Panc1 (cell line): ENCODE data around the gene WAS. TPM values are rescaled to one million over a fixed set of nuclear protein-coding genes. Genes with fewer than 3 reads are reported as not detected.

ENCODE experiments used
- ATAC-seq: fragments of 200-7000 bp; cut with Tn5 transposase; 2 replicates; pipeline ENCODE4 v1.9.1; 2020; ENCODE audit warnings: mild to moderate bottlenecking, moderate library complexity
- BruUV-seq: library from RNA; stranded (reverse); fragments of 400-500 nt; replicated peaks from 2 replicates; lab custom pipeline; 2021; lab: Mats Ljungman, UMichigan
- CTCF ChIA-PET: fragments of 300-600 bp; sonication (Branson Sonifier 250); formaldehyde crosslinking; loops from one replicate; lab custom pipeline; 2022; ENCODE audit warnings: antibody characterized with exemption; lab: Charles Lee
- POLR2A ChIA-PET: fragments of 300-600 bp; sonication (Branson Sonifier 250); formaldehyde crosslinking; loops from one replicate; lab custom pipeline; 2022; ENCODE audit warnings: antibody characterized with exemption; lab: Charles Lee
- DNase-seq: peaks from one replicate; pipeline ENCODE4 v3.0.0-alpha.2; 2010; ENCODE audit warnings: low read depth, low spot score
- H3K27ac ChIP-seq: 2 replicates; pipeline ENCODE4 v1.5.1; 2011; ENCODE audit warnings: mild to moderate bottlenecking, low read length, inconsistent platforms
- H3K27me3 ChIP-seq: fragments of 200-500 bp; sonication (Bioruptor generic); 2 replicates; pipeline ENCODE4 v1.6.0; 2014; ENCODE audit warnings: low read length, inconsistent platforms; ENCODE audit not compliant: control insufficient read depth, insufficient read depth
- H3K36me3 ChIP-seq: fragments of 200-500 bp; sonication (Bioruptor generic); 2 replicates; pipeline ENCODE4 v1.5.1; 2014; ENCODE audit warnings: inconsistent platforms, mild to moderate bottlenecking, low read length, moderate library complexity; ENCODE audit not compliant: control insufficient read depth, insufficient read depth
- H3K4me1 ChIP-seq: 2 replicates; pipeline ENCODE4 v1.5.1; 2011; ENCODE audit warnings: inconsistent platforms, mild to moderate bottlenecking, low read length, moderate library complexity; ENCODE audit not compliant: control insufficient read depth, insufficient read depth
- H3K4me3 ChIP-seq, 2 experiments: 2 replicates each; pipeline ENCODE4 v1.5.1; 2011 to 2012; ENCODE audit warnings: low read depth in 2 of 2, low read length in 2 of 2, mild to moderate bottlenecking in 2 of 2, inconsistent platforms in 1 of 2, moderate library complexity in 1 of 2
- H3K9me3 ChIP-seq: fragments of 200-500 bp; sonication (Bioruptor generic); 2 replicates; pipeline ENCODE4 v1.5.1; 2014; ENCODE audit warnings: low read depth, mild to moderate bottlenecking, inconsistent platforms, low read length, moderate library complexity; ENCODE audit not compliant: control insufficient read depth, insufficient read depth
- CTCF ChIP-seq: fragments of 450-650 bp; IDR thresholded peaks from 2 replicates; pipeline ENCODE4 v1.5.1; 2017; ENCODE audit warnings: mild to moderate bottlenecking
- POLR2AphosphoS5 ChIP-seq: IDR thresholded peaks from 2 replicates; pipeline ENCODE4 v1.6.1; 2012; ENCODE audit warnings: mild to moderate bottlenecking, low read depth, low read length, moderate library complexity
- SIN3A ChIP-seq: IDR thresholded peaks from 2 replicates; pipeline ENCODE4 v1.6.1; 2012; ENCODE audit warnings: low read depth, mild to moderate bottlenecking, low read length, moderate library complexity, borderline replicate concordance; ENCODE audit not compliant: insufficient read depth
- TCF7L2 ChIP-seq: IDR thresholded peaks from 2 replicates; pipeline ENCODE4 v1.6.1; 2011; ENCODE audit warnings: mild to moderate bottlenecking, low read depth, low read length, inconsistent platforms
- in situ Hi-C: cut with HindIII; loops from 2 replicates; pipeline ENCODE4 v1.10.0; 2016; ENCODE audit warnings: low sequenced_read_pairs, low pct_unique_long_range_greater_than_20kb
- intact Hi-C: fragments of 100-400 bp; cut with micrococcal nuclease; formaldehyde crosslinking; loops from one replicate; pipeline ENCODE4 v1.10.0; 2022; ENCODE audit not compliant: unreplicated experiment
- total RNA-seq: library from RNA; stranded (reverse); gene quantifications from one replicate; pipeline ENCODE4 v1.2.1, GENCODE V29; 2021; ENCODE audit not compliant: unreplicated experiment
- TF ChIP-seq, protein P1 (sequence below), 2 experiments: IDR thresholded peaks; 2 replicates each; pipeline ENCODE4 v1.6.1; 2011 to 2012; ENCODE audit warnings: low read depth in 2 of 2, control low read depth in 1 of 2, low read length in 1 of 2, mild to moderate bottlenecking in 1 of 2, moderate library complexity in 1 of 2; ENCODE audit not compliant: insufficient read depth in 1 of 2

The WAS gene
- total RNA-seq, 1 experiment from 2014 or later, result 0.82 TPM

DNA sequence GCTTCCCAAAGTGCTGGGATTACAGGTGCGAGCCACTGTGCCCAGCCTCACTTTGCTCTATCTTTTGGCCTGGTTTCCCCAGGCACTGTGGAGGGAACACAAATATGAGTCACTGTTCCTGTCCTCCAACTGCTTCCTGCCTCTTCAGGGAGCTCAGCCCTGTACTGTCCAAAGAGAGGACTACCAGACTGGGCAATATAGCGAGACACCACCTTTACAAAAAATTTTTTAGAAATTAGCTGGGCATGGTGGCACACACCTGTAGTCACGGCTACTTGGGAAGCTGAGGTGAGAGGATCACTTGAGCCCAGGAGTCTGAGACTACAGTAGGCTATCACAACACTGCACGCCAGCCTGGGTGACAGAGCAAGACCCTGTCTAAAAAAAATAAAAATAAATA lies 16.9 kb upstream of the WAS start:
- H3K27ac ChIP-seq, result no peak overlapping the region
- ATAC-seq (no peak; the same call in 1 of the 2 replicates), DNase-seq (no peak)
- no peaks in the 10 kb centered on the region for H3K9me3 ChIP-seq
- H3K4me1 ChIP-seq, result no peaks in the 10 kb centered on the region
- H3K36me3 ChIP-seq, result no peaks in the 10 kb centered on the region
- no peaks in the 10 kb centered on the region for H3K27me3 ChIP-seq
- no peak overlapping the region for H3K4me3 ChIP-seq
- intact Hi-C loops, result no loop called here
- in situ Hi-C loops, result no loop called here
- POLR2A ChIA-PET, result no interaction called here
- CTCF ChIA-PET, result no interaction called here
- TF ChIP-seq, protein P1, sequence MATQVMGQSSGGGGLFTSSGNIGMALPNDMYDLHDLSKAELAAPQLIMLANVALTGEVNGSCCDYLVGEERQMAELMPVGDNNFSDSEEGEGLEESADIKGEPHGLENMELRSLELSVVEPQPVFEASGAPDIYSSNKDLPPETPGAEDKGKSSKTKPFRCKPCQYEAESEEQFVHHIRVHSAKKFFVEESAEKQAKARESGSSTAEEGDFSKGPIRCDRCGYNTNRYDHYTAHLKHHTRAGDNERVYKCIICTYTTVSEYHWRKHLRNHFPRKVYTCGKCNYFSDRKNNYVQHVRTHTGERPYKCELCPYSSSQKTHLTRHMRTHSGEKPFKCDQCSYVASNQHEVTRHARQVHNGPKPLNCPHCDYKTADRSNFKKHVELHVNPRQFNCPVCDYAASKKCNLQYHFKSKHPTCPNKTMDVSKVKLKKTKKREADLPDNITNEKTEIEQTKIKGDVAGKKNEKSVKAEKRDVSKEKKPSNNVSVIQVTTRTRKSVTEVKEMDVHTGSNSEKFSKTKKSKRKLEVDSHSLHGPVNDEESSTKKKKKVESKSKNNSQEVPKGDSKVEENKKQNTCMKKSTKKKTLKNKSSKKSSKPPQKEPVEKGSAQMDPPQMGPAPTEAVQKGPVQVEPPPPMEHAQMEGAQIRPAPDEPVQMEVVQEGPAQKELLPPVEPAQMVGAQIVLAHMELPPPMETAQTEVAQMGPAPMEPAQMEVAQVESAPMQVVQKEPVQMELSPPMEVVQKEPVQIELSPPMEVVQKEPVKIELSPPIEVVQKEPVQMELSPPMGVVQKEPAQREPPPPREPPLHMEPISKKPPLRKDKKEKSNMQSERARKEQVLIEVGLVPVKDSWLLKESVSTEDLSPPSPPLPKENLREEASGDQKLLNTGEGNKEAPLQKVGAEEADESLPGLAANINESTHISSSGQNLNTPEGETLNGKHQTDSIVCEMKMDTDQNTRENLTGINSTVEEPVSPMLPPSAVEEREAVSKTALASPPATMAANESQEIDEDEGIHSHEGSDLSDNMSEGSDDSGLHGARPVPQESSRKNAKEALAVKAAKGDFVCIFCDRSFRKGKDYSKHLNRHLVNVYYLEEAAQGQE (IDR thresholded peaks at IDR 0.05; ENCODE audit: insufficient read depth in 1 of 2, low read depth in 2 of 2, low read length in 1 of 2), result no peak
- TF ChIP-seq POLR2AphosphoS5, result no peak
- no peak for TF ChIP-seq TCF7L2
- TF ChIP-seq CTCF, result no peak
- no peak for TF ChIP-seq SIN3A
- no TSS peak for BruUV-seq

DNA sequence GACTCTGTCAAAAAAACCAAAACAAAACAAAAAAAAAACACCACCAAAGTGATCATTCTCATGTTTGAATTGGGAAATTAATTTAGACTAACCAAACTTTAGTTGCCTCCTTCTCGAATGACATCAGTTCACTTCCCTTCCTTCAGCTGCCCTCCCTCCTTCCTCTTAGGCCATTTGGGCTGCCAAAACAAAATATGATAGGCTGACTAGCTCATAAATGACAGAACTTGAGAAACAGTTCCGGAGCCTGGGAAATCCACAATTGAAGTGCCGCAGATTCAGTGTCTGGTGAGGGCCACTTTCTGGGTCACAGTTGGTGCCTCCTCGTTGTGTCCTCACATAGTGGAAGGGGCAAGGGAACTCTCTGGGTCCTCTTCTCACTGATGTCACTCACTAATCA lies 16.1 kb upstream of the WAS start:
- in situ Hi-C loops, result no loop called here
- POLR2A ChIA-PET, result no interaction called here

More for the DNA sequence above, 16.1 kb upstream of the WAS start:
- DNase-seq, result no peak
- intact Hi-C loops, result no loop called here
- no peaks in the 10 kb centered on the region for H3K4me1 ChIP-seq
- no peak overlapping the region for H3K27ac ChIP-seq
- no peaks in the 10 kb centered on the region for H3K36me3 ChIP-seq
- ATAC-seq, result no peak
- no peak overlapping the region for H3K4me3 ChIP-seq
- no peaks in the 10 kb centered on the region for H3K9me3 ChIP-seq
- CTCF ChIA-PET, result no interaction called here
- BruUV-seq, result no TSS peak
- no peak for TF ChIP-seq TCF7L2
- TF ChIP-seq, protein P1 (IDR thresholded peaks at IDR 0.05; ENCODE audit: insufficient read depth in 1 of 2, low read depth in 2 of 2, low read length in 1 of 2), result no peak
- no peak for TF ChIP-seq SIN3A
- no peak for TF ChIP-seq POLR2AphosphoS5
- TF ChIP-seq CTCF, result no peak
- H3K27me3 ChIP-seq, result no peaks in the 10 kb centered on the region
